ENCODE measurements around the gene TRPT1. TPM values are rescaled to one million over a fixed set of nuclear protein-coding genes. Genes with fewer than 3 reads are reported as not detected.

Gene TRPT1
- total and polyA plus RNA-seq, 9 of the 15 experiments (the other 6 are each of a cell fraction or from before 2014, with no cell fraction given): 4.6 to 41.7 (median 23.1) TPM

- TF ChIP-seq PRPF4 (IDR thresholded peaks at IDR 0.05; ENCODE audit: insufficient read depth, low read depth, low read length, poor library complexity, severe bottlenecking) (no peak), TCFL5 (CRISPR knock-in tag; conservative IDR thresholded peaks at IDR 0.05) (no peak), CTCFL (IDR thresholded peaks at IDR 0.05; ENCODE audit: borderline replicate concordance, insufficient read depth, low read depth, low read length, poor library complexity, severe bottlenecking) (no peak), SMARCA5 (IDR thresholded peaks at IDR 0.05) (no peak), KLF1 (tag; IDR thresholded peaks at IDR 0.05) (no peak), ZNF23 (CRISPR knock-in tag; IDR thresholded peaks at IDR 0.05) (no peak), GATAD2B (IDR thresholded peaks at IDR 0.05; ENCODE audit: borderline replicate concordance) (no peak), TRIM24 (IDR thresholded peaks at IDR 0.05) (no peak), YBX1 (IDR thresholded peaks at IDR 0.05) (no peak), NR2C2 (CRISPR knock-in tag; IDR thresholded peaks at IDR 0.05) (no peak), NR2C2 (tag; IDR thresholded peaks at IDR 0.05) (no peak), CHAMP1 (IDR thresholded peaks at IDR 0.05) (no peak), KLF6 (CRISPR knock-in tag; IDR thresholded peaks at IDR 0.05; ENCODE audit: borderline replicate concordance) (no peak; the same call in 1 of the 2 replicates), RBFOX2 (IDR thresholded peaks at IDR 0.05; ENCODE audit: low read depth, low read length) (peak; percentile 74), ELF2 (CRISPR knock-in tag; IDR thresholded peaks at IDR 0.05) (no peak), SRSF3 (IDR thresholded peaks at IDR 0.05; ENCODE audit: insufficient read depth, low read length) (no peak), KDM2B (CRISPR knock-in tag; IDR thresholded peaks at IDR 0.05) (no peak)
- TF ChIP-seq, protein P1, sequence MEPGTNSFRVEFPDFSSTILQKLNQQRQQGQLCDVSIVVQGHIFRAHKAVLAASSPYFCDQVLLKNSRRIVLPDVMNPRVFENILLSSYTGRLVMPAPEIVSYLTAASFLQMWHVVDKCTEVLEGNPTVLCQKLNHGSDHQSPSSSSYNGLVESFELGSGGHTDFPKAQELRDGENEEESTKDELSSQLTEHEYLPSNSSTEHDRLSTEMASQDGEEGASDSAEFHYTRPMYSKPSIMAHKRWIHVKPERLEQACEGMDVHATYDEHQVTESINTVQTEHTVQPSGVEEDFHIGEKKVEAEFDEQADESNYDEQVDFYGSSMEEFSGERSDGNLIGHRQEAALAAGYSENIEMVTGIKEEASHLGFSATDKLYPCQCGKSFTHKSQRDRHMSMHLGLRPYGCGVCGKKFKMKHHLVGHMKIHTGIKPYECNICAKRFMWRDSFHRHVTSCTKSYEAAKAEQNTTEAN (CRISPR knock-in tag; IDR thresholded peaks at IDR 0.05): no peak
- TF ChIP-seq, protein P2, sequence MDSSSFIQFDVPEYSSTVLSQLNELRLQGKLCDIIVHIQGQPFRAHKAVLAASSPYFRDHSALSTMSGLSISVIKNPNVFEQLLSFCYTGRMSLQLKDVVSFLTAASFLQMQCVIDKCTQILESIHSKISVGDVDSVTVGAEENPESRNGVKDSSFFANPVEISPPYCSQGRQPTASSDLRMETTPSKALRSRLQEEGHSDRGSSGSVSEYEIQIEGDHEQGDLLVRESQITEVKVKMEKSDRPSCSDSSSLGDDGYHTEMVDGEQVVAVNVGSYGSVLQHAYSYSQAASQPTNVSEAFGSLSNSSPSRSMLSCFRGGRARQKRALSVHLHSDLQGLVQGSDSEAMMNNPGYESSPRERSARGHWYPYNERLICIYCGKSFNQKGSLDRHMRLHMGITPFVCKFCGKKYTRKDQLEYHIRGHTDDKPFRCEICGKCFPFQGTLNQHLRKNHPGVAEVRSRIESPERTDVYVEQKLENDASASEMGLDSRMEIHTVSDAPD (CRISPR knock-in tag; IDR thresholded peaks at IDR 0.05): no peak
- TF ChIP-seq, protein P3, sequence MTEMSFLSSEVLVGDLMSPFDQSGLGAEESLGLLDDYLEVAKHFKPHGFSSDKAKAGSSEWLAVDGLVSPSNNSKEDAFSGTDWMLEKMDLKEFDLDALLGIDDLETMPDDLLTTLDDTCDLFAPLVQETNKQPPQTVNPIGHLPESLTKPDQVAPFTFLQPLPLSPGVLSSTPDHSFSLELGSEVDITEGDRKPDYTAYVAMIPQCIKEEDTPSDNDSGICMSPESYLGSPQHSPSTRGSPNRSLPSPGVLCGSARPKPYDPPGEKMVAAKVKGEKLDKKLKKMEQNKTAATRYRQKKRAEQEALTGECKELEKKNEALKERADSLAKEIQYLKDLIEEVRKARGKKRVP (CRISPR knock-in tag; IDR thresholded peaks at IDR 0.05): no peak
Observed at GRCh38 chr11:64181506-64182411, 44.2 kb downstream of the TRPT1 start (continued).
